K562 (cell line): ENCODE results near the gene SCNN1B. TPM values are rescaled to one million over a fixed set of nuclear protein-coding genes. Genes with fewer than 3 reads are reported as not detected.
A peak's percentile ranks its signal among the peaks of the same experiment; 100 is the strongest.

Source experiments
- ATAC-seq: fragments of 200-7000 bp; cut with Tn5 transposase; 3 replicates; pipeline ENCODE4 v1.9.1; 2020; ENCODE audit warnings: moderate library complexity
- BruUV-seq: library from RNA; stranded (reverse); fragments of 400-500 nt; replicated peaks from 2 replicates; lab custom pipeline; 2021; lab: Mats Ljungman, UMichigan
- CTCF ChIA-PET: fragments of 300-600 bp; formaldehyde crosslinking; extraction: SDS; loops from one replicate; lab custom pipeline; 2021; ENCODE audit warnings: low intra/inter-chr PET ratio; lab: Yijun Ruan, JAX
- POLR2A ChIA-PET: fragments of 300-600, 350-650 bp; sonication (Branson Sonifier 250); formaldehyde crosslinking; extraction: SDS; loops from one replicate; lab custom pipeline; 2021; ENCODE audit warnings: antibody characterized with exemption, inconsistent platforms; lab: Yijun Ruan, JAX
- DNase-seq, 4 experiments: peaks; one replicate each; pipeline versions ENCODE4 v3.0.0 to v3.0.0-alpha.2; 2011 to 2018; ENCODE audit warnings: low spot score in 3 of 4, mixed read lengths in 3 of 4; ENCODE audit errors: extremely low read depth in 1 of 4
- FAIRE-seq: peaks from 2 replicates; lab custom pipeline; 2011; peaks lifted over from hg19 to GRCh38; lab: Jason Lieb, UNC
- H2AFZ ChIP-seq: 2 replicates; pipeline ENCODE4 v1.6.0; 2011; ENCODE audit warnings: low read depth, low read length, control low read depth, inconsistent platforms
- H3K27ac ChIP-seq: fragments of 200-600 bp; 3 replicates; pipeline ENCODE4 v1.8.0; 2011; ENCODE audit warnings: low read depth, mild to moderate bottlenecking, control low read depth, inconsistent platforms, low read length, moderate library complexity, mixed read lengths; ENCODE audit errors: extremely low read depth
- H3K27me3 ChIP-seq, 2 experiments: fragments of 300-600 bp in 1 of 2; 2 replicates in 1 of 2; 3 replicates in 1 of 2; pipeline versions ENCODE4 v1.6.0 to v1.8.0; 2011; ENCODE audit warnings: inconsistent platforms in 2 of 2, low read length in 2 of 2, mild to moderate bottlenecking in 1 of 2, mixed read lengths in 1 of 2, moderate library complexity in 1 of 2; ENCODE audit not compliant: control insufficient read depth in 2 of 2, insufficient read depth in 2 of 2
- H3K36me3 ChIP-seq: fragments of 300-600 bp; 3 replicates; pipeline ENCODE4 v1.8.0; 2011; ENCODE audit warnings: mild to moderate bottlenecking, low read length, inconsistent platforms; ENCODE audit not compliant: control insufficient read depth, insufficient read depth
- H3K4me1 ChIP-seq, 2 experiments: fragments of 200-600 bp in 1 of 2; replicated peaks in 1 of 2; 2 replicates in 1 of 2; 3 replicates in 1 of 2; pipeline versions ENCODE4 v1.5.1 to v1.8.0; 2011; ENCODE audit warnings: inconsistent platforms in 2 of 2, low read length in 2 of 2, mild to moderate bottlenecking in 1 of 2, mixed read lengths in 1 of 2, moderate library complexity in 1 of 2; ENCODE audit not compliant: control insufficient read depth in 2 of 2, insufficient read depth in 2 of 2
- H3K4me2 ChIP-seq: 2 replicates; pipeline ENCODE4 v1.6.1; 2011; ENCODE audit warnings: low read length, control low read depth, inconsistent platforms, mixed read lengths; ENCODE audit not compliant: insufficient read depth
- H3K4me3 ChIP-seq: fragments of 200-600 bp; sonication (generic), shearing (Covaris generic); 2 replicates; pipeline ENCODE4 v1.5.1; 2016; ENCODE audit warnings: control low read depth, inconsistent platforms
- H3K79me2 ChIP-seq: fragments of 200-600 bp; 3 replicates; pipeline ENCODE4 v1.8.0; 2011; ENCODE audit warnings: low read length, inconsistent platforms; ENCODE audit not compliant: control insufficient read depth, insufficient read depth
- H3K9ac ChIP-seq, 2 experiments: 2 replicates each; pipeline versions ENCODE4 v1.6.0 to v1.6.1; 2011; ENCODE audit warnings: low read depth in 2 of 2, low read length in 2 of 2, control low read depth in 1 of 2, inconsistent platforms in 1 of 2, mild to moderate bottlenecking in 1 of 2, mixed read lengths in 1 of 2; ENCODE audit not compliant: insufficient read depth in 1 of 2
- H3K9me1 ChIP-seq: one replicate; pipeline ENCODE4 v1.6.0; 2011; ENCODE audit warnings: inconsistent platforms, mild to moderate bottlenecking, low read length, moderate library complexity; ENCODE audit not compliant: control insufficient read depth, insufficient read depth
- H3K9me3 ChIP-seq: replicated peaks from 2 replicates; pipeline ENCODE4 v1.5.1; 2011; ENCODE audit warnings: low read depth, low read length, inconsistent platforms; ENCODE audit not compliant: control insufficient read depth, insufficient read depth
- H4K20me1 ChIP-seq: replicated peaks from 2 replicates; pipeline ENCODE4 v1.6.1; 2011; ENCODE audit warnings: low read length, inconsistent platforms, mixed read lengths; ENCODE audit not compliant: control insufficient read depth, insufficient read depth
- EGR1 ChIP-seq: fragments of 450-650 bp; conservative IDR thresholded peaks from 2 replicates; pipeline ENCODE4 v1.6.1; 2017; ENCODE audit warnings: mild to moderate bottlenecking
- SMARCC2 ChIP-seq: fragments of 450-650 bp; IDR thresholded peaks from 2 replicates; pipeline ENCODE4 v1.6.1; 2017; ENCODE audit warnings: antibody characterized with exemption, moderate library complexity, mild to moderate bottlenecking, low read depth
- WGBS: fragments of 100-300 bp; shearing (Covaris generic); methylation state at CpG from one replicate; pipeline ENCODE4 v1.1.6; 2016; ENCODE audit warnings: low coverage, mixed read lengths; ENCODE audit not compliant: insufficient coverage; ENCODE audit errors: missing lambda C conversion rate; 5-methylcytosine and 5-hydroxymethylcytosine counted together
- in situ Hi-C: fragments of 300-500 bp; cut with MboI; formaldehyde crosslinking; loops from 4 replicates; pipeline ENCODE4 v1.15.0; 2018; ENCODE audit warnings: inconsistent platforms, mixed read lengths
- intact Hi-C: fragments of 100-400 bp; cut with micrococcal nuclease; formaldehyde crosslinking; loops from 2 replicates; pipeline ENCODE4 v1.14.2; 2022
- polyA plus RNA-seq, 8 experiments: library from polyadenylated mRNA; depleted of rRNA in 4 of 8; stranded (reverse) in 5 of 8; unstranded in 3 of 8; fragments of >200 nt; fragmentation: Nextera tagmentation in 2 of 8; fragmentation: Illumina TruSeq in 1 of 8; extraction: Ambion mirVana in 2 of 8; extraction: Trizol in 1 of 8; gene quantifications; 2 replicates each; pipeline versions ENCODE4 v1.2.1 to v1.2.3, GENCODE V29; 2011 to 2014; ENCODE audit warnings: inconsistent platforms in 1 of 8, missing spikeins in 1 of 8
- total RNA-seq, 7 experiments: library from RNA; depleted of rRNA in 6 of 7; stranded (reverse); fragments of >200 nt in 6 of 7; fragmentation: Illumina TruSeq in 2 of 7; extraction: Trizol in 2 of 7; gene quantifications; 2 replicates each; pipeline versions ENCODE4 v1.2.1 to v1.2.3, GENCODE V29; 2011 to 2021; ENCODE audit warnings: low replicate concordance in 1 of 7
- TF ChIP-seq, protein P1 (sequence below): fragments of 250-450 bp; sonication (Bioruptor Pico); IDR thresholded peaks from 2 replicates; pipeline ENCODE4 v1.5.0; 2021; ENCODE audit warnings: mild to moderate bottlenecking, moderate library complexity
- TF ChIP-seq, protein P2 (sequence below): fragments of 250-450 bp; sonication (Bioruptor Pico); IDR thresholded peaks from 2 replicates; pipeline ENCODE4 v1.5.1; 2021; ENCODE audit warnings: mild to moderate bottlenecking
- TF ChIP-seq, protein P3 (sequence below): sonication (generic); formaldehyde crosslinking; IDR thresholded peaks from 2 replicates; pipeline ENCODE4 v1.8.0; 2022; ENCODE audit warnings: missing genetic modification reagents, mild to moderate bottlenecking, borderline replicate concordance

The SCNN1B gene
- total and polyA plus RNA-seq, 9 of the 15 experiments (the other 6 are each of a cell fraction or from before 2014, with no cell fraction given) = not detected

DNA sequence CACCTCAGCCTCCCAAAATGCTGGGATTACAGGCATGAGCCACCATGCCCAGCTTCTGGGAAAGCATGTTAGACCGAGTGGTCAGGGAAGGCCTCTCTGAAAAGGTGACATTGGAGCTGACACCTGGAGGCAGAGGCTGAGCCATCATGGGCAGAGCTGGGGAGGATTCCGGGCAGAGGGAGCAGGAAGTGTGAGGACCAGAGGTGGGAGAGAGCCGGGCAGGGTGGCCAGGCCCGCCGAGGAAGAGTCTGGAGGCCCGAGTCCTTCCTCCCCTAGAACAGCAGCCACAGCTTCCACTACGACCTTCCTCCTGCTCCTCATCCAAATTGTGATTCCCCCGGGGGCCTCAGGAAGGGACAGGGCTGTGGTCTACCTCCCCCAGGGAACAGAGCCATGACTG is 76.2 kb downstream of the SCNN1B start (continued):
- TF ChIP-seq, protein P1, sequence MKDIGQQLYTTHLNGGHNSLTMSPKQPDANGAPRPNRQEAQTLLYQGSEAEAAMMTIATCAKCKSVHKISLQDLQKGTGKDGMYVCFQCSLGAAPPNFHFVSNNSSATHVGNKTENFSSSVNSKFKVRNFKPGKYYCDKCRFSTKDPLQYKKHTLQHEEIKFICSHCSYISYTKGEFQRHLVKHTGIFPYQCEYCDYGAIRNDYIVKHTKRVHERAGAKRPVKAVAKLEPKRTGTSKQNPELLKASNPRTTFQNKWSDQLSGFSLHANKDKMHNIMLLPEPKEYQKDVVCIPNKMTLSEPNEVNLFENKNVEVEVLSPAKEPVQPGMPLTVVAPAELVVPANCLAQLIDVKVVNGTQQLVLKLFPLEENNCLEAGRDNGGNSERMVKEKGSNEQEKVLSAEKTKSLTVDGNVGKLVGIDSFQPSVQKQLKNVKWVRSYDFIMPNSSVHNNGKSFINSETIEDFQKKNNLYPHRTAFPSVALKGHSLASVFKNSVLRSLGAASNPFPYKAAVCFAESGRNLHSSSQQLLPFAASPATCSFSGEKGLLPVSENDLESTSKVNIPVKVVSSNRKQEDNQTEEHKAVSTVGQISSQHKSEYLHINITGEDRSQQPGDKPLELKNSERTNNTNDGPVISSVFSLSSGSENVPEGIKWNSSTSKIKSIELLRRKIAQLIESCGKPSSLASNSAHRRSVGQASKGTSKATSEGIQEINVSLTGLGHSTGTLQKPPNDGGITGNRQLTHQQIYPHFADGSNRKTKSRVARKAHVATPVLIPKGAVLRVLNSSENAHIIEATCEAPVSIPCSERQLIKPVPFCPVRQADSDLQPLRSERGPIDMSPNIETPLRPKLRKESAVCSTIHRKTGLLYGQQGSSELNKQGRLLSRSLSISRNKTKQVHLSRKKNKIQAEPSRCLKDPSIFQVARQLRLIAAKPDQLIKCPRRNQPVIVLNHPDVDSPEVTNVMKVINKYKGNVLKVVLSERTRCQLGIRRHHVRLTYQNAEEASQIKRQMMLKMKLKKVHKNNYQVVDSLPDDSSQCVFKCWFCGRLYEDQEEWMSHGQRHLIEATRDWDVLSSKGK = no peak

DNA sequence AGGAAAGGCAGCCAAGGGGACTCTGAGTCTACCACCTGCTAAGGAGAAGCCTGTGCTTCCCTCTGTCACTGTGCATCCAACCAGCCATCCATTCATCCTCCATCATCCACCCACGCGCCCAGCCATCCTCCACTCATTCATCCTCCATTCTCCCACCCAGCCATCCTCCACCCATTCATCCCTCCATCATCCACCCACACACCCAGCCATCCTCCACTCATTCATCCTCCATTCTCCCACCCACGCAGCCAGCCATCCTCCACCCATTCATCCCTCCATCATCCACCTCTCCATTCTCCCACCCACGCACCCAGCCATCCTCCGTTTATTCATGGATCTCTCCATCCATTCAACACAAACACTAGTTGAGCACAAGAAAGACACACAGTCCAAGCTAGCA is 76.8 kb downstream of the SCNN1B start:
- no peak for FAIRE-seq
- POLR2A ChIA-PET = interaction anchor here (0.6 kb wide), 1 partner anchor 9 kb away, joined by 3 read pairs; no protein-coding TSS in a partner anchor

More for the DNA sequence above, 76.8 kb downstream of the SCNN1B start:
- Histone ChIP-seq H3K9me1 (no peaks in the 10 kb centered on the region), H3K9me3 (no peaks in the 10 kb centered on the region), H3K36me3 (no peaks in the 10 kb centered on the region), H3K4me1 (peaks cover 0 to 5% of the 10 kb centered on the region in 2 experiments; a peak in 2 of 5 replicates), H3K27me3 (peaks cover 4 to 56% of the 10 kb centered on the region in 2 experiments; a peak in 4 of 5 replicates), H4K20me1 (peaks cover 6% of the 10 kb centered on the region), H3K4me3 (no peak overlapping the region), H2AFZ (no peak overlapping the region), H3K9ac (no peak overlapping the region), H3K27ac (no peak overlapping the region), H3K79me2 (no peaks in the 10 kb centered on the region), H3K4me2 (no peak overlapping the region)
- BruUV-seq = no TSS peak
- intact Hi-C loops = no loop called here
- 0% methylated on average over 5 of the region's 5 CpGs for WGBS
- TF ChIP-seq, protein P2, sequence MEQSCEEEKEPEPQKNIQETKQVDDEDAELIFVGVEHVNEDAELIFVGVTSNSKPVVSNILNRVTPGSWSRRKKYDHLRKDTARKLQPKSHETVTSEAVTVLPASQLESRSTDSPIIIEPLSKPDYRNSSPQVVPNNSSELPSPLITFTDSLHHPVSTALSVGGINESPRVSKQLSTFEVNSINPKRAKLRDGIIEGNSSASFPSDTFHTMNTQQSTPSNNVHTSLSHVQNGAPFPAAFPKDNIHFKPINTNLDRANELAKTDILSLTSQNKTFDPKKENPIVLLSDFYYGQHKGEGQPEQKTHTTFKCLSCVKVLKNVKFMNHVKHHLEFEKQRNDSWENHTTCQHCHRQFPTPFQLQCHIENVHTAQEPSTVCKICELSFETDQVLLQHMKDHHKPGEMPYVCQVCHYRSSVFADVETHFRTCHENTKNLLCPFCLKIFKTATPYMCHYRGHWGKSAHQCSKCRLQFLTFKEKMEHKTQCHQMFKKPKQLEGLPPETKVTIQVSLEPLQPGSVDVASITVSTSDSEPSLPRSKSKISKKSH (CRISPR knock-in tag) = no peak
- no peak for TF ChIP-seq SMARCC2
- TF ChIP-seq EGR1 = peak; percentile 94
- TF ChIP-seq, protein P3, sequence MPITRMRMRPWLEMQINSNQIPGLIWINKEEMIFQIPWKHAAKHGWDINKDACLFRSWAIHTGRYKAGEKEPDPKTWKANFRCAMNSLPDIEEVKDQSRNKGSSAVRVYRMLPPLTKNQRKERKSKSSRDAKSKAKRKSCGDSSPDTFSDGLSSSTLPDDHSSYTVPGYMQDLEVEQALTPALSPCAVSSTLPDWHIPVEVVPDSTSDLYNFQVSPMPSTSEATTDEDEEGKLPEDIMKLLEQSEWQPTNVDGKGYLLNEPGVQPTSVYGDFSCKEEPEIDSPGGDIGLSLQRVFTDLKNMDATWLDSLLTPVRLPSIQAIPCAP (CRISPR knock-in tag) = no peak
- CTCF ChIA-PET = no interaction called here
- no peak for DNase-seq
- no peak for ATAC-seq
- in situ Hi-C loops = no loop called here
